HG03575 (cell line): ENCODE measurements around the gene SNX4.
"Not testable (repeated sequence)": the region's sequence is repeated elsewhere in the genome, so short reads cannot be mapped to it uniquely, and the experiment has no call there.

ENCODE experiments used
- ATAC-seq: cut with Tn5 transposase; IDR thresholded peaks from one replicate; pipeline ENCODE4 v1.9.1; 2021; ENCODE audit not compliant: unreplicated experiment, insufficient number of reproducible peaks, low FRiP score; ENCODE audit errors: extremely low read depth

Gene SNX4

GRCh38 chr3:125416235-125416634 is 103.8 kb downstream of the SNX4 start:
- ATAC-seq = no peak

- no peak for ATAC-seq
Observed at GRCh38 chr3:125414669-125415068, 105.3 kb downstream of the SNX4 start.

DNA sequence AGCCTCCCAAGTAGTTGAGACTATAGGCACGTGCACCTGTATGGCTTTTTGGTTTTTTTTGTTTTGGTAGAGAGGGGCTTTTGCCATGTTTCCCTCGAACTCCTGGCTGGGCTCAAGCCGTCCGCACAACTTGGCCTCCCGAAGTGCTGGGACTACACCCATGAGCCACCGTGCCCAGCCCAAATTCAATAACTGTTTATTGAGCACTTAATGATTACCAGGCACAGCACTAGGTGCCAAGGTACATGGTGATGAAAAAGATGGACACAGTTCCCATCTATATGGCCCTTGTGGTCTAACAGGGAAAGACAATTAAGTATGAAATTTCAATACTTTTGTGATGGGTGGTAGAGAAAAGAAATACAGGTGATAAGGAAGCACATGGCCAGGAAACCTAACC is 109.1 kb downstream of the SNX4 start:
- ATAC-seq = no peak

- no peak for ATAC-seq
Observed at GRCh38 chr3:125406070-125406469, 113.9 kb downstream of the SNX4 start.

GRCh38 chr3:125405515-125405914 is 114.5 kb downstream of the SNX4 start:
- ATAC-seq = not testable (repeated sequence)

DNA sequence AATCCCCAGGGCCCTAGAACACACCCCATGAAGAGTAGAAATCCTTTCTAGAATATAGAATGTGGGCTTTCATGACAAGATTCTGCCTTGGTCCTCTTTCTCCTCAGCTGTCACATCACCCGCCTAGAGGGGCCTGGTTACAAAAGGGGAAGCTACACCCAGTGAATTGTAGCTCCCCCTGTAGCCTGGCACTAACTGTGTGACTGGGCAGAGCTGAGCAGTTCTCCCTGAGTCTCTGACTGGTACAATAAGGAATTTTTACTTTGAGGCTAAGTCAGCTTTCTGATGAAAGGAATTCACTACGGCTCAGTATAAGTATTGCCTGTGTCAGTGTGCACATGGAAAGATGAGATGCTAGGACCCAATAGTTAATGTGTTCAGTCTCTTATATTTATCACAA is 116.2 kb downstream of the SNX4 start:
- ATAC-seq = no peak

GRCh38 chr3:125402639-125403038 is 117.4 kb downstream of the SNX4 start:
- ATAC-seq = no peak

- ATAC-seq = no peak
Observed at GRCh38 chr3:125401402-125401801, 118.6 kb downstream of the SNX4 start.

- no peak for ATAC-seq
Observed at GRCh38 chr3:125398952-125399351, 121.0 kb downstream of the SNX4 start.
